Measurements from ENCODE around the gene GLIPR1L1. TPM values are rescaled to one million over a fixed set of nuclear protein-coding genes. Genes with fewer than 3 reads are reported as not detected.

GLIPR1L1 gene
- total and polyA plus RNA-seq, 2 of the 8 experiments (the other 6 are each of a cell fraction or from before 2014, with no cell fraction given), result 1.2 to 1.7 TPM

- CTCF ChIA-PET (ENCODE audit: partially characterized antibody), result interaction anchor here (1.5 to 1.7 kb wide), 2 partner anchors 8 to 81 kb away, joined by 3 to 7 read pairs; no protein-coding TSS in a partner anchor
- Histone ChIP-seq H3K4me3 (ENCODE audit: extremely low read depth in 1 of 4, insufficient read depth in 2 of 4, low read depth in 3 of 4, low read length in 4 of 4) (no peak overlapping the region), H4K20me1 (replicated peaks in 1 of 2; ENCODE audit: control insufficient read depth in 1 of 2, insufficient read depth in 2 of 2, low read length in 2 of 2) (no peaks in the 10 kb centered on the region), H3K23me2 (ENCODE audit: low read depth, low read length) (no peaks in the 10 kb centered on the region), H3K4ac (replicated peaks; ENCODE audit: insufficient read length, low read depth, low read length) (no peak overlapping the region), H3K9ac (replicated peaks in 1 of 4; ENCODE audit: extremely low read depth in 1 of 4, low read depth in 3 of 4, low read length in 3 of 4) (no peak overlapping the region), H2BK15ac (ENCODE audit: low read length) (no peak overlapping the region), H3K4me1 (replicated peaks in 1 of 4; ENCODE audit: control insufficient read depth in 3 of 4, insufficient read depth in 4 of 4, low read length in 3 of 4) (no peaks in the 10 kb centered on the region), H3K14ac (ENCODE audit: insufficient read length) (no peak overlapping the region), H2AFZ (ENCODE audit: low read length) (no peak overlapping the region), H3K9me3 (ENCODE audit: insufficient read depth in 2 of 2, low read depth in 1 of 2, low read length in 1 of 2) (no peaks in the 10 kb centered on the region), H2BK5ac (ENCODE audit: low read depth, low read length) (no peak overlapping the region), H2AK5ac (ENCODE audit: low read depth, low read length) (no peak overlapping the region), H4K91ac (replicated peaks; ENCODE audit: insufficient read length, low read length) (no peak overlapping the region), H2BK20ac (ENCODE audit: low read length) (no peak overlapping the region), H3K27ac (ENCODE audit: low read depth, low read length) (no peak overlapping the region), H4K5ac (ENCODE audit: insufficient read length, low read depth, low read length) (no peak overlapping the region), H3K18ac (ENCODE audit: extremely low read depth, low read length) (no peak overlapping the region), H3K4me2 (ENCODE audit: insufficient read depth in 1 of 2, low read depth in 2 of 2, low read length in 2 of 2) (no peak overlapping the region), H3K56ac (replicated peaks; ENCODE audit: insufficient read length, low read depth, low read length) (no peak overlapping the region), H3K79me2 (ENCODE audit: control insufficient read depth in 1 of 2, insufficient read depth in 2 of 2, low read length in 2 of 2) (no peaks in the 10 kb centered on the region), H2BK12ac (ENCODE audit: low read depth, low read length) (no peak overlapping the region), H3K27me3 (replicated peaks in 1 of 4; ENCODE audit: control insufficient read depth in 3 of 4, extremely low read depth in 1 of 4, insufficient read depth in 3 of 4, low read length in 3 of 4) (no peaks in the 10 kb centered on the region), H2BK120ac (replicated peaks; ENCODE audit: low read depth, low read length) (no peak overlapping the region), H3K36me3 (ENCODE audit: control insufficient read depth in 2 of 4, insufficient read depth in 4 of 4, low read length in 3 of 4) (no peaks in the 10 kb centered on the region), H3K79me1 (ENCODE audit: low read depth, low read length) (no peaks in the 10 kb centered on the region), H3K23ac (ENCODE audit: insufficient read length) (no peak overlapping the region), H4K8ac (ENCODE audit: extremely low read depth, insufficient read depth, low read length) (no peak overlapping the region)
- POLR2A ChIA-PET (ENCODE audit: partially characterized antibody), result no interaction called here
- no peak for FAIRE-seq
- WGBS, 2 experiments (ENCODE audit: extremely low coverage in 1 of 2, insufficient coverage in 1 of 2, insufficient read length in 1 of 2, insufficient replicate concordance in 2 of 2, low coverage in 1 of 2, low lambda C conversion rate in 2 of 2, missing lambda C conversion rate in 1 of 2), result 96% methylated on average over 1 of the region's 1 CpG; no CpG with 5 or more reads in 1 of the 2 experiments
- TF ChIP-seq HDAC6 (IDR thresholded peaks at IDR 0.05; ENCODE audit: low read depth, low read length), result no peak
- TF ChIP-seq GABPA (IDR thresholded peaks at IDR 0.05; ENCODE audit: borderline replicate concordance, insufficient read depth, low read length), result no peak
- no peak for TF ChIP-seq FOSL1 (IDR thresholded peaks at IDR 0.05; ENCODE audit: insufficient read depth, low read depth, low read length)
- TF ChIP-seq TEAD4 (IDR thresholded peaks at IDR 0.05; ENCODE audit: low read depth, low read length), result no peak
- no peak for DNase-seq (ENCODE audit: low read depth in 1 of 2, low spot score in 2 of 2)
These were observed 69.8 kb downstream of the GLIPR1L1 start for GRCh38 chr12:75404231-75404630.
